ENCODE data around the gene GATAD2B.

GATAD2B gene

DNA sequence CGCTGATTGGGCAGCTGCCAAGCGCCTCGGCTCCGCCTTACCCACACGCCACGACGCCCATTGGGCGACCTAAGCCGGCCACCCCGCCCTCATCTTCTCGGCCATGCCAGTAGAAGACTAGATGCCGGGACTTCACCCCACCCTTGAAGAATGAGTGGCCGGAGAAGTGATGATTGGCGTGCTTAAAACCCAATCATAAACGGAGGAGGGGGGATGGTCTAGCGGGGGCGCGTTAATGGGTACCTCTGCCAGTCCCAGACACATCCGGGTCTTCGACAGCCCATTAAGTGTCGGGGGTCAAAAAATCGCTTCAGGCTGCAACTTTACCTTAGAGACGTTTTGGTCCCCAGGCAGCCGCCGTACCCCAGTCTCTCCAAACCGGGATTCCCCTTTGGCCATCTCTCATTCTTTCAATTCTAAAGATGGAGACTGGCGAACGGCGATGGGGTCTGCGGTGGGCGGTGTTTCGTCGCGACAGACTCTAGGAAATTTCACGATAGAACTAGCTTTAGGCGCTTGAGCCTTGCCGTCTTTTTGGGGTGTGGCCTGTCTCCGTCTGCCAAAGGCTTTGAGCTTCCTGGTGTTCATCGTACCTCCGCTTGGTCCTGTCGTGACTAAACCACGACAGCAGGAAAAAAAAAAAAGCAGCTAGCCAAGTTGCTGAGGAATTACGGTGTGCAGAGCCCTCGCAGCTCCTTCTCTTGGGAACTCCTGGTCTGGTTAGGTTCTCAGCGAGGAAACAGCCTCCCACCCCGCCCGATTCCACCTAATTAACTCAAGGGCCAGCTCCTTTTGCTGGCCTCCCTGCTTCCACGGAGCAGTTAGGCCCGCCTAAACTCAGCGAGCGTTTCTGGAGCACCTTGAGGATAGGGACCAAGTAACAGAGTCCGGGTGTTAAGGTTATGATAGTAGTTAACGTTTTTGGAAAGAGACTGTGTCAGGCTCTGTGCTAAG, at the start of gene GATAD2B:
Gene GATAD2B, minus strand, starts transcription at position 1 of the 954 bp plus-strand sequence. CDS start 94,625 bp downstream, outside the sequence.
- TF ChIP-seq, protein P1, sequence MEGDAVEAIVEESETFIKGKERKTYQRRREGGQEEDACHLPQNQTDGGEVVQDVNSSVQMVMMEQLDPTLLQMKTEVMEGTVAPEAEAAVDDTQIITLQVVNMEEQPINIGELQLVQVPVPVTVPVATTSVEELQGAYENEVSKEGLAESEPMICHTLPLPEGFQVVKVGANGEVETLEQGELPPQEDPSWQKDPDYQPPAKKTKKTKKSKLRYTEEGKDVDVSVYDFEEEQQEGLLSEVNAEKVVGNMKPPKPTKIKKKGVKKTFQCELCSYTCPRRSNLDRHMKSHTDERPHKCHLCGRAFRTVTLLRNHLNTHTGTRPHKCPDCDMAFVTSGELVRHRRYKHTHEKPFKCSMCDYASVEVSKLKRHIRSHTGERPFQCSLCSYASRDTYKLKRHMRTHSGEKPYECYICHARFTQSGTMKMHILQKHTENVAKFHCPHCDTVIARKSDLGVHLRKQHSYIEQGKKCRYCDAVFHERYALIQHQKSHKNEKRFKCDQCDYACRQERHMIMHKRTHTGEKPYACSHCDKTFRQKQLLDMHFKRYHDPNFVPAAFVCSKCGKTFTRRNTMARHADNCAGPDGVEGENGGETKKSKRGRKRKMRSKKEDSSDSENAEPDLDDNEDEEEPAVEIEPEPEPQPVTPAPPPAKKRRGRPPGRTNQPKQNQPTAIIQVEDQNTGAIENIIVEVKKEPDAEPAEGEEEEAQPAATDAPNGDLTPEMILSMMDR (IDR thresholded peaks at IDR 0.05; ENCODE audit: poor library complexity, severe bottlenecking): no peak
- Histone ChIP-seq H3K4me1 (ENCODE audit: insufficient read depth, poor library complexity, severe bottlenecking) (peaks cover 11% of the 10 kb centered on the region), H3K9me3 (ENCODE audit: severe bottlenecking) (no peaks in the 10 kb centered on the region), H3K27me3 (ENCODE audit: insufficient read depth, poor library complexity, severe bottlenecking) (no peaks in the 10 kb centered on the region), H3K36me3 (ENCODE audit: low read depth) (peaks cover 14% of the 10 kb centered on the region), H3K4me3 (ENCODE audit: severe bottlenecking) (peak within 1 kb of the TSS; percentile 55), H3K27ac (ENCODE audit: poor library complexity, severe bottlenecking) (peak within 1 kb of the TSS; percentile 82)
- peak; percentile 100 for DNase-seq (ENCODE audit: low spot score)
- ATAC-seq (ENCODE audit: low read depth): peak; percentile 94

DNA sequence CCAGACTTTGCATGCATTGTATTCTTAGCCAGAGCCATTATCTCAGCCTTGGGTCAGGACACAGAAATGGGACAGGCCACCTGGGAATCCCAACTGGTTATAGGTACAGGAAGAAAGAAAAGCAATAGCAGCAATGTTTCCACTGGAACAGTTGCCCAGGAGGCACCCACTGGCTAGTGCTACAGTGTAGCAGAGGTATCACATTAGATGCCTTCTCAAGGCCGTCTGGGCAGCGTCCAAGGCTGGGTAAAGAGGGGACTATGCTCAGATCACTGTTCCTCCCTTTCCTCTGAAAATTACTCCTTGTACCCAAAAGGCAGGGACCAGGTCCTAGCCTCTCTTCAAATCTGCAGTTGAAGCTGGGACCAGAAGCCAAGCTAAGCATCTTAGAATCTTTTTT, 47.6 kb upstream of the GATAD2B start:
- TF ChIP-seq, protein P1 (IDR thresholded peaks at IDR 0.05; ENCODE audit: poor library complexity, severe bottlenecking): no peak
- Histone ChIP-seq H3K9me3 (ENCODE audit: severe bottlenecking) (no peaks in the 10 kb centered on the region), H3K4me1 (ENCODE audit: insufficient read depth, poor library complexity, severe bottlenecking) (peaks cover 4% of the 10 kb centered on the region)

DNA sequence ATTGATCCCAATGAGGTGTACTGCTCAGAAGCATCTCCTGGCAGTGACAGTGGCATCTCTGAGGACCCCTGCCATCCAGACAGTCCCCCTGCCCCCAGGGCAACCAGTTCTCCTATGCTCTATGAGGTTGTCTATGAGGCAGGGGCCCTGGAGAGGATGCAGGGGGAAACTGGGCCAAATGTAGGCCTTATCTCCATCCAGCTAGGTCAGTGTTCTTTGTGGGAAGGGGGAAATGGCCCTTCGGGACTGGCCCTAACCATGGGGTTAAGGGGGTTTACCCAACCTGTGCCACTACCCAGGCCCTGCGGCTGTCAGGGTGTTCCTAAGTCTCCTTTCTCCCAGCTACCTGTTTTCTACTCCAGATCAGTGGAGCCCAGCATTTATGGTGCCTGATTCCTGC, 46.2 kb upstream of the GATAD2B start:
- Histone ChIP-seq H3K27ac (ENCODE audit: poor library complexity, severe bottlenecking) (no peak overlapping the region), H3K4me3 (ENCODE audit: severe bottlenecking) (no peak overlapping the region), H3K27me3 (ENCODE audit: insufficient read depth, poor library complexity, severe bottlenecking) (no peaks in the 10 kb centered on the region), H3K9me3 (ENCODE audit: severe bottlenecking) (no peaks in the 10 kb centered on the region), H3K36me3 (ENCODE audit: low read depth) (peaks cover 1% of the 10 kb centered on the region), H3K4me1 (ENCODE audit: insufficient read depth, poor library complexity, severe bottlenecking) (peaks cover 11% of the 10 kb centered on the region)
- TF ChIP-seq, protein P1 (IDR thresholded peaks at IDR 0.05; ENCODE audit: poor library complexity, severe bottlenecking): no peak
- ATAC-seq (ENCODE audit: low read depth): no peak
- DNase-seq (ENCODE audit: low spot score): no peak

More for the DNA sequence above, 47.6 kb upstream of the GATAD2B start:
- Histone ChIP-seq H3K27ac (ENCODE audit: poor library complexity, severe bottlenecking) (no peak overlapping the region), H3K36me3 (ENCODE audit: low read depth) (peaks cover 15% of the 10 kb centered on the region), H3K4me3 (ENCODE audit: severe bottlenecking) (no peak overlapping the region), H3K27me3 (ENCODE audit: insufficient read depth, poor library complexity, severe bottlenecking) (no peaks in the 10 kb centered on the region)
- no peak for DNase-seq (ENCODE audit: low spot score)
- ATAC-seq (ENCODE audit: low read depth): no peak

DNA sequence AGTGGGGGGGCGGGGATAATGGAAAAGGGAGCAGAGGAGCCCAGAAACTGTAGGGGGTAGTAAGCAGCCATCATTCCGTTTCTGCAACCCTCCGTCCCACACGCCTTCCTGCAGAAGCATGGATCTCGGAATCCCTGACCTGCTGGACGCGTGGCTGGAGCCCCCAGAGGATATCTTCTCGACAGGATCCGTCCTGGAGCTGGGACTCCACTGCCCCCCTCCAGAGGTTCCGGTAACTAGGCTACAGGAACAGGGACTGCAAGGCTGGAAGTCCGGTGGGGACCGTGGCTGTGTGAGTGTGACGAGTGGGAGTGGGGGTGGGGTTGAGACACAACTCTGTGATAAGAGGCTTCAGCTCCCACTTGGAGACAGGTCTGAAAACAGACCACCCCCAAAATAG, 45.6 kb upstream of the GATAD2B start:
- Histone ChIP-seq H3K4me1 (ENCODE audit: insufficient read depth, poor library complexity, severe bottlenecking) (peaks cover 11% of the 10 kb centered on the region), H3K9me3 (ENCODE audit: severe bottlenecking) (no peaks in the 10 kb centered on the region), H3K36me3 (ENCODE audit: low read depth) (no peaks in the 10 kb centered on the region), H3K27ac (ENCODE audit: poor library complexity, severe bottlenecking) (peak overlapping the region; percentile 74), H3K4me3 (ENCODE audit: severe bottlenecking) (peak overlapping the region; percentile 44), H3K27me3 (ENCODE audit: insufficient read depth, poor library complexity, severe bottlenecking) (no peaks in the 10 kb centered on the region)
- no peak for DNase-seq (ENCODE audit: low spot score)
- ATAC-seq (ENCODE audit: low read depth): no peak
- TF ChIP-seq, protein P1 (IDR thresholded peaks at IDR 0.05; ENCODE audit: poor library complexity, severe bottlenecking): no peak

DNA sequence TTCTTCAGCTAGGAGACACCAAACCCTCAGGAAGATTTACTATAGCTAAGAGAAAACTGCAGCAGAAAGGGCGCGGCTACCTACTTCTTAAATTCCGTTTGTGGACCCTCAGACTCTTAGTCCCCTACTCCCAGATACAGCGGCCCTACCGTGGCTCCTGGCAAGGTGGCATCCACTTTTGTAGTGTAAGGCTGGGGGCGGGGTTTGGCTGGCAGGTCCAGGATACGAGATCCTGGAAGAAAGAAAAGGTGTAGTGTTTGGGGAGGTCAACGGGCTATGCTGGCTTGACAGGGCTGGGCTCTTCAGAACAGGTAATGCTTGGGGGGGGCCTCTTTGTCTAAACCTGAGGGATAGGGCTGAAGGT, 45.2 kb upstream of the GATAD2B start:
- Histone ChIP-seq H3K4me1 (ENCODE audit: insufficient read depth, poor library complexity, severe bottlenecking) (peaks cover 11% of the 10 kb centered on the region), H3K27me3 (ENCODE audit: insufficient read depth, poor library complexity, severe bottlenecking) (no peaks in the 10 kb centered on the region), H3K9me3 (ENCODE audit: severe bottlenecking) (no peaks in the 10 kb centered on the region), H3K4me3 (ENCODE audit: severe bottlenecking) (peak overlapping the region; percentile 44), H3K36me3 (ENCODE audit: low read depth) (no peaks in the 10 kb centered on the region), H3K27ac (ENCODE audit: poor library complexity, severe bottlenecking) (peak overlapping the region; percentile 74)
- ATAC-seq (ENCODE audit: low read depth) (no peak), DNase-seq (ENCODE audit: low spot score) (no peak)
- TF ChIP-seq, protein P1 (IDR thresholded peaks at IDR 0.05; ENCODE audit: poor library complexity, severe bottlenecking): peak; percentile 19
